SK-N-SH (cell line): ENCODE results near the gene TEAD2. TPM values are rescaled to one million over a fixed set of nuclear protein-coding genes. Genes with fewer than 3 reads are reported as not detected.

Experiments
- CTCF ChIA-PET: fragments of 300-600, 350-600 bp; formaldehyde crosslinking; extraction: SDS; loops from one replicate; lab custom pipeline; 2021; lab: Yijun Ruan, JAX
- POLR2A ChIA-PET: fragments of 350-600 bp; sonication (Branson Sonifier 250); formaldehyde crosslinking; extraction: SDS; loops from one replicate; lab custom pipeline; 2020; ENCODE audit warnings: antibody characterized with exemption, inconsistent platforms; lab: Yijun Ruan, JAX
- DNase-seq: peaks from one replicate; pipeline ENCODE4 v3.0.0; 2012
- H2AFZ ChIP-seq: fragments of 200-600 bp; sonication (generic); 2 replicates; pipeline ENCODE4 v1.8.1; 2016; ENCODE audit warnings: antibody characterized with exemption, mild to moderate bottlenecking, low read depth
- H3F3A ChIP-seq: fragments of 200-600 bp; sonication (generic); replicated peaks from 2 replicates; pipeline ENCODE3; 2016; ENCODE audit warnings: antibody characterized with exemption, mild to moderate bottlenecking; ENCODE audit not compliant: insufficient read depth
- H3K27ac ChIP-seq, 2 experiments: fragments of 200-500 bp in 1 of 2; fragments of 200-600 bp in 1 of 2; sonication (Bioruptor generic) in 1 of 2; sonication (generic), shearing (Covaris generic) in 1 of 2; 2 replicates each; pipeline versions ENCODE4 v1.5.1 to v1.6.1; 2014 to 2016; ENCODE audit warnings: low read depth in 2 of 2, inconsistent platforms in 1 of 2, low read length in 1 of 2, mild to moderate bottlenecking in 1 of 2, mixed read lengths in 1 of 2
- H3K27me3 ChIP-seq: fragments of 200-600 bp; sonication (generic), shearing (Covaris generic); 2 replicates; pipeline ENCODE4 v1.6.1; 2016; ENCODE audit warnings: mixed run types; ENCODE audit not compliant: insufficient read depth
- H3K36me3 ChIP-seq, 2 experiments: fragments of 200-500 bp in 1 of 2; fragments of 200-600 bp in 1 of 2; sonication (Bioruptor generic) in 1 of 2; sonication (generic) in 1 of 2; replicated peaks in 1 of 2; 2 replicates each; pipeline versions ENCODE3 to v1.5.1; 2014 to 2016; ENCODE audit warnings: low read length in 1 of 2, mild to moderate bottlenecking in 1 of 2; ENCODE audit not compliant: insufficient read depth in 2 of 2, control insufficient read depth in 1 of 2
- H3K4me1 ChIP-seq, 2 experiments: fragments of 200-500 bp in 1 of 2; fragments of 200-600 bp in 1 of 2; sonication (Bioruptor generic) in 1 of 2; sonication (generic), shearing (Covaris generic) in 1 of 2; 2 replicates each; pipeline versions ENCODE4 v1.5.1 to v1.6.1; 2014 to 2016; ENCODE audit warnings: low read depth in 1 of 2, low read length in 1 of 2, mixed run types in 1 of 2; ENCODE audit not compliant: insufficient read depth in 2 of 2, control insufficient read depth in 1 of 2
- H3K4me2 ChIP-seq: fragments of 200-600 bp; sonication (generic), shearing (Covaris generic); 2 replicates; pipeline ENCODE4 v1.6.1; 2017; ENCODE audit warnings: mixed run types
- H3K4me3 ChIP-seq, 2 experiments: fragments of 200-500 bp in 1 of 2; fragments of 200-600 bp in 1 of 2; sonication (Bioruptor generic) in 1 of 2; sonication (generic), shearing (Covaris generic) in 1 of 2; 2 replicates each; pipeline versions ENCODE4 v1.5.1 to v1.8.1; 2014 to 2016; ENCODE audit warnings: low read depth in 2 of 2, inconsistent platforms in 1 of 2, low read length in 1 of 2, mild to moderate bottlenecking in 1 of 2, mixed read lengths in 1 of 2, moderate library complexity in 1 of 2
- H3K79me2 ChIP-seq: fragments of 200-600 bp; sonication (generic); 2 replicates; pipeline ENCODE4 v1.8.1; 2017; ENCODE audit warnings: mild to moderate bottlenecking; ENCODE audit not compliant: insufficient read depth
- H3K9ac ChIP-seq: fragments of 200-600 bp; sonication (generic); 2 replicates; pipeline ENCODE4 v1.6.1; 2017; ENCODE audit warnings: mixed run types
- H3K9me2 ChIP-seq: fragments of 200-600 bp; sonication (generic); 2 replicates; pipeline ENCODE4 v1.6.1; 2017; ENCODE audit warnings: mixed run types
- H3K9me3 ChIP-seq: fragments of 200-600 bp; sonication (generic); 2 replicates; pipeline ENCODE4 v1.6.1; 2017; ENCODE audit warnings: mixed run types, mild to moderate bottlenecking, moderate library complexity
- H4K20me1 ChIP-seq: fragments of 200-600 bp; sonication (generic); 2 replicates; pipeline ENCODE4 v1.6.1; 2017; ENCODE audit warnings: mild to moderate bottlenecking, mixed run types; ENCODE audit not compliant: insufficient read depth
- CHD2 ChIP-seq: fragments of 150-350 bp; IDR thresholded peaks from 2 replicates; pipeline ENCODE4 v1.6.1; 2018; ENCODE audit warnings: low read length; ENCODE audit not compliant: partially characterized antibody
- ELF1 ChIP-seq: IDR thresholded peaks from 2 replicates; pipeline ENCODE4 v1.4.0; 2012
- FOXJ3 ChIP-seq: sonication (generic); formaldehyde crosslinking; IDR thresholded peaks from 2 replicates; pipeline ENCODE4 v1.5.1; 2020; ENCODE audit warnings: mild to moderate bottlenecking, missing genetic modification reagents
- GATA2 ChIP-seq: sonication (generic); formaldehyde crosslinking; IDR thresholded peaks from 2 replicates; pipeline ENCODE4 v1.5.0; 2020; ENCODE audit warnings: mild to moderate bottlenecking, missing genetic modification reagents
- JUND ChIP-seq: IDR thresholded peaks from 2 replicates; pipeline ENCODE4 v1.4.0; 2012
- MEF2A ChIP-seq: IDR thresholded peaks from 2 replicates; pipeline ENCODE4 v1.4.0; 2012; ENCODE audit warnings: low read depth, borderline replicate concordance
- MXI1 ChIP-seq: IDR thresholded peaks from 2 replicates; pipeline ENCODE4 v1.6.1; 2012; ENCODE audit warnings: mild to moderate bottlenecking, low read depth, low read length, improper control_type of control experiment
- NRF1 ChIP-seq: IDR thresholded peaks from 2 replicates; pipeline ENCODE4 v1.6.1; 2012; ENCODE audit warnings: low read depth, mild to moderate bottlenecking, low read length
- POLR2AphosphoS5 ChIP-seq: IDR thresholded peaks from 2 replicates; pipeline ENCODE4 v1.6.1; 2012; ENCODE audit warnings: low read depth, low read length
- RCOR1 ChIP-seq: fragments of 150-350 bp; IDR thresholded peaks from 2 replicates; pipeline ENCODE4 v1.6.1; 2017; ENCODE audit warnings: antibody characterized with exemption, low read length
- SIN3A ChIP-seq: IDR thresholded peaks from 2 replicates; pipeline ENCODE4 v1.6.1; 2012; ENCODE audit warnings: low read depth, mild to moderate bottlenecking, low read length, moderate library complexity, borderline replicate concordance
- TCF12 ChIP-seq: IDR thresholded peaks from 2 replicates; pipeline ENCODE4 v1.4.0; 2012
- TEAD4 ChIP-seq: IDR thresholded peaks from 2 replicates; pipeline ENCODE4 v1.4.0; 2012; ENCODE audit warnings: mild to moderate bottlenecking, borderline replicate concordance; ENCODE audit not compliant: insufficient read depth
- USF1 ChIP-seq: IDR thresholded peaks from 2 replicates; pipeline ENCODE4 v1.4.0; 2012; ENCODE audit warnings: low read depth, borderline replicate concordance
- YY1 ChIP-seq: IDR thresholded peaks from 2 replicates; pipeline ENCODE4 v1.4.0; 2012; ENCODE audit warnings: low read depth, mild to moderate bottlenecking
- WGBS: methylation state at CpG from one replicate; pipeline ENCODE4 v1.1.6; 2017; ENCODE audit warnings: low lambda C conversion rate; 5-methylcytosine and 5-hydroxymethylcytosine counted together
- polyA plus RNA-seq, 3 experiments: library from polyadenylated mRNA; depleted of rRNA; stranded (reverse); fragments of >200 nt; gene quantifications; 2 replicates each; pipeline ENCODE4 v1.2.3, GENCODE V29; 2012
- TF ChIP-seq, protein P1 (sequence below): IDR thresholded peaks from 2 replicates; pipeline ENCODE4; 2012
- TF ChIP-seq, protein P2 (sequence below): fragments of 150-350 bp; IDR thresholded peaks from 2 replicates; pipeline ENCODE4 v1.6.1; 2017; ENCODE audit warnings: antibody characterized with exemption, low read length, low read depth, borderline replicate concordance
- TF ChIP-seq, protein P3 (sequence below): IDR thresholded peaks from 2 replicates; pipeline ENCODE4 v1.6.1; 2012; ENCODE audit warnings: mild to moderate bottlenecking, low read depth, low read length, moderate library complexity

Gene TEAD2
- polyA plus RNA-seq, 1 of the 3 experiments (the other 2 are of a cell fraction) = 27.9 TPM

DNA sequence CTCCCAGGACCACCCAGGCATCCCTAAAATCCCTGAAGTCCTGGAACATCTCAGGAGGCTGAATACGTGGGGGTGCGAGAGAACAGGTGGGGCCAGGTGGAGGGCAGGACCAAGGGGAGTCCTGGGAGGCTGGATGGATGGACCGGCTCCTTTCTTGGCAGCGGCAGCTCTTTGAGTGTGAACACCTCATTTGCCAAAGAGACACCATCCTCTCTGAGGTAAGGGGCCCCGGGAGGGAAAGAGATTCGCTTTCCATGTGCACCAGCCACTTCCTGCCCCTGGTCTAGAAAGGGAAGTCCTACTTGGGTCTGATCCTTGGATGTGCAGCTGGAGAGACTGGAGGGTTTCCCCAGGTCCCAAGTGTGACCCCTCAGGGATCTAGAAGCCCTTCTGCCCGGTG is 44.9 kb upstream of the TEAD2 start:
- Histone ChIP-seq H3F3A (no peaks in the 10 kb centered on the region), H3K4me2 (no peak overlapping the region), H3K79me2 (no peaks in the 10 kb centered on the region), H3K36me3 (no peaks in the 10 kb centered on the region), H3K9ac (no peak overlapping the region), H3K9me2 (no peaks in the 10 kb centered on the region), H3K4me3 (no peak overlapping the region), H3K27me3 (no peaks in the 10 kb centered on the region), H3K9me3 (no peaks in the 10 kb centered on the region), H4K20me1 (no peaks in the 10 kb centered on the region), H3K4me1 (no peaks in the 10 kb centered on the region; a peak in 2 of 4 replicates), H3K27ac (no peak overlapping the region), H2AFZ (no peak overlapping the region)
- CTCF ChIA-PET = interaction anchor here (1.2 to 17.5 kb wide), 3 partner anchors 15 to 106 kb away, joined by 3 to 108 read pairs (median 5); no protein-coding TSS in a partner anchor
- POLR2A ChIA-PET = no interaction called here
- 53% methylated on average over 5 of the region's 7 CpGs for WGBS
- no peak for DNase-seq
- TF ChIP-seq ELF1 = no peak
- TF ChIP-seq MXI1 = no peak
- TF ChIP-seq, protein P1, sequence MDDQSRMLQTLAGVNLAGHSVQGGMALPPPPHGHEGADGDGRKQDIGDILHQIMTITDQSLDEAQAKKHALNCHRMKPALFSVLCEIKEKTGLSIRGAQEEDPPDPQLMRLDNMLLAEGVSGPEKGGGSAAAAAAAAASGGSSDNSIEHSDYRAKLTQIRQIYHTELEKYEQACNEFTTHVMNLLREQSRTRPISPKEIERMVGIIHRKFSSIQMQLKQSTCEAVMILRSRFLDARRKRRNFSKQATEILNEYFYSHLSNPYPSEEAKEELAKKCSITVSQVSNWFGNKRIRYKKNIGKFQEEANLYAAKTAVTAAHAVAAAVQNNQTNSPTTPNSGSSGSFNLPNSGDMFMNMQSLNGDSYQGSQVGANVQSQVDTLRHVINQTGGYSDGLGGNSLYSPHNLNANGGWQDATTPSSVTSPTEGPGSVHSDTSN = no peak
- TF ChIP-seq CHD2 = no peak
- TF ChIP-seq YY1 = no peak
- no peak for TF ChIP-seq FOXJ3 (CRISPR knock-in tag)
- TF ChIP-seq TEAD4 = no peak
- TF ChIP-seq RCOR1 = no peak
- no peak for TF ChIP-seq POLR2AphosphoS5
- TF ChIP-seq MEF2A = no peak
- TF ChIP-seq USF1 = no peak
- TF ChIP-seq JUND = no peak
- TF ChIP-seq, protein P2, sequence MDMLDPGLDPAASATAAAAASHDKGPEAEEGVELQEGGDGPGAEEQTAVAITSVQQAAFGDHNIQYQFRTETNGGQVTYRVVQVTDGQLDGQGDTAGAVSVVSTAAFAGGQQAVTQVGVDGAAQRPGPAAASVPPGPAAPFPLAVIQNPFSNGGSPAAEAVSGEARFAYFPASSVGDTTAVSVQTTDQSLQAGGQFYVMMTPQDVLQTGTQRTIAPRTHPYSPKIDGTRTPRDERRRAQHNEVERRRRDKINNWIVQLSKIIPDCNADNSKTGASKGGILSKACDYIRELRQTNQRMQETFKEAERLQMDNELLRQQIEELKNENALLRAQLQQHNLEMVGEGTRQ = no peak

DNA sequence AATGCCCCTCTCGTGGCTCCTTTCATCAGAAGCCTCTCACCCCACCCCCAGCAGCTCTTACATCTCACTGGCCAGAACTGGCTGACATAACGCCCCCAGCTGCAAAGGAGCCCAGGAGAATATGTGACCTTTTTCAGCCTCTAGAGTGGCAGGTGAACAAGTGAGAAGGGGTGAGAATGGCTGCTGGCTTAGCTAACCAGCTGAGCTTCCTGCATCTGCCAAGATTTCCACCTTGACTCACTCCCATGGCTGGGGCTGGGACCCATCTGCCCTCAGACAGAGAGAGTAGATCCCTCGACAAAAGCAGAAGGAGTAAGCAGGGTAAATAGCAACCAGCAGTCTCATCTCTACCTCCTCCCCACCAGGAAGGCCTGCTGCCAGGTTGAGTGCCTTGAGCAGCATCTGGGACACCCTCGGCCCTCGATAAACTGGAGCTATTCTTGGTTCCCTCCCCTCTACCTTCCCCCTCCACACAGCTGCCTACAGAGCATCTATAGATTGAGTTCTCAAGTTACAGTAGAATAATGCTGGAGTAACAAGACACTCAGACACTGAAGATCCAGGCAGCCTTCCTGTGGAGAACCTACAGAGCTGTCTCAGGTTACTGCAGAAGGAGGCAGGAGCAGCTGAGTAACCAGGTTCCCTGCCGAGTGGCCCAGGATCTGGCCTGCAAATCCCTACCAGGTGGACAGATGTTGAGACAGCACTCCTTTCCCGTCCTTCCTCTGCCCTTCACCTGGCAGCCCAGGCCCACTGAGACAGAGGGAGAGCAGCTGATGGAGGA is 41.4 kb upstream of the TEAD2 start:
- Histone ChIP-seq H3K4me2 (no peak overlapping the region), H4K20me1 (no peaks in the 10 kb centered on the region), H3K9ac (no peak overlapping the region), H3K4me1 (no peaks in the 10 kb centered on the region; a peak in 2 of 4 replicates), H3K27ac (no peak overlapping the region), H3F3A (no peaks in the 10 kb centered on the region), H3K79me2 (no peaks in the 10 kb centered on the region), H3K27me3 (no peaks in the 10 kb centered on the region; the same call in 1 of the 2 replicates), H3K4me3 (no peak overlapping the region), H2AFZ (no peak overlapping the region), H3K9me3 (no peaks in the 10 kb centered on the region), H3K36me3 (no peaks in the 10 kb centered on the region), H3K9me2 (no peaks in the 10 kb centered on the region)
- TF ChIP-seq TCF12 (peak; percentile 29; the same call in 1 of the 2 replicates), CHD2 (no peak), GATA2 (CRISPR knock-in tag) (no peak), SIN3A (no peak), NRF1 (no peak)
- TF ChIP-seq, protein P3, sequence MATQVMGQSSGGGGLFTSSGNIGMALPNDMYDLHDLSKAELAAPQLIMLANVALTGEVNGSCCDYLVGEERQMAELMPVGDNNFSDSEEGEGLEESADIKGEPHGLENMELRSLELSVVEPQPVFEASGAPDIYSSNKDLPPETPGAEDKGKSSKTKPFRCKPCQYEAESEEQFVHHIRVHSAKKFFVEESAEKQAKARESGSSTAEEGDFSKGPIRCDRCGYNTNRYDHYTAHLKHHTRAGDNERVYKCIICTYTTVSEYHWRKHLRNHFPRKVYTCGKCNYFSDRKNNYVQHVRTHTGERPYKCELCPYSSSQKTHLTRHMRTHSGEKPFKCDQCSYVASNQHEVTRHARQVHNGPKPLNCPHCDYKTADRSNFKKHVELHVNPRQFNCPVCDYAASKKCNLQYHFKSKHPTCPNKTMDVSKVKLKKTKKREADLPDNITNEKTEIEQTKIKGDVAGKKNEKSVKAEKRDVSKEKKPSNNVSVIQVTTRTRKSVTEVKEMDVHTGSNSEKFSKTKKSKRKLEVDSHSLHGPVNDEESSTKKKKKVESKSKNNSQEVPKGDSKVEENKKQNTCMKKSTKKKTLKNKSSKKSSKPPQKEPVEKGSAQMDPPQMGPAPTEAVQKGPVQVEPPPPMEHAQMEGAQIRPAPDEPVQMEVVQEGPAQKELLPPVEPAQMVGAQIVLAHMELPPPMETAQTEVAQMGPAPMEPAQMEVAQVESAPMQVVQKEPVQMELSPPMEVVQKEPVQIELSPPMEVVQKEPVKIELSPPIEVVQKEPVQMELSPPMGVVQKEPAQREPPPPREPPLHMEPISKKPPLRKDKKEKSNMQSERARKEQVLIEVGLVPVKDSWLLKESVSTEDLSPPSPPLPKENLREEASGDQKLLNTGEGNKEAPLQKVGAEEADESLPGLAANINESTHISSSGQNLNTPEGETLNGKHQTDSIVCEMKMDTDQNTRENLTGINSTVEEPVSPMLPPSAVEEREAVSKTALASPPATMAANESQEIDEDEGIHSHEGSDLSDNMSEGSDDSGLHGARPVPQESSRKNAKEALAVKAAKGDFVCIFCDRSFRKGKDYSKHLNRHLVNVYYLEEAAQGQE = no peak
- ChIA-PET CTCF (interaction anchor here (0.8 to 3.7 kb wide), 4 partner anchors 12 to 40 kb away, joined by 3 to 18 read pairs (median 4); no protein-coding TSS in a partner anchor), POLR2A (no interaction called here)
- WGBS = 58% methylated on average over 7 of the region's 7 CpGs
- peak; percentile 3 for DNase-seq
